ENCODE measurements around the gene PORCN. TPM values are rescaled to one million over a fixed set of nuclear protein-coding genes. Genes with fewer than 3 reads are reported as not detected.

PORCN gene
- total RNA-seq, 6 donors from 2014 or later = 10.0 to 53.4 (median 14.3) TPM

- peak within 1 kb of the TSS in 3 of 4 donors; percentile 14 to 38 (median 38) for H3K4me3 ChIP-seq
- DNase-seq (no peak), ATAC-seq (ENCODE audit: low FRiP score in 2 of 2) (no peak)
- no peak within 1 kb of the TSS for H3K27ac ChIP-seq
- TF ChIP-seq CTCF (IDR thresholded peaks at IDR 0.05) (no peak), POLR2A (IDR thresholded peaks at IDR 0.05) (no peak), POLR2AphosphoS5 (IDR thresholded peaks at IDR 0.05) (no peak), EP300 (IDR thresholded peaks at IDR 0.05) (no peak)
- H3K9me3 ChIP-seq = no peaks in the 10 kb centered on the region
- 80 to 81% methylated on average over 2 to 10 of the region's 18 CpGs for WGBS, 2 donors
- no peaks in the 10 kb centered on the region for H3K36me3 ChIP-seq
- peaks cover 0 to 13% (median 0%) of the 10 kb centered on the region in 4 donors for H3K27me3 ChIP-seq
- H3K4me1 ChIP-seq = peaks cover 0 to 11% (median 2%) of the 10 kb centered on the region in 4 donors
Observed at GRCh38 chrX:48470110-48470832, 38.5 kb upstream of the PORCN start, which contains the start of gene SLC38A5. Gene SLC38A5 (minus strand): TSS chrX:48470260. CDS start chrX:48467924, 2,336 bp downstream.

GRCh38 chrX:48470833-48471118 is 38.0 kb upstream of the PORCN start:
- Histone ChIP-seq H3K36me3 (no peaks in the 10 kb centered on the region), H3K27me3 (peaks cover 0 to 13% (median 0%) of the 10 kb centered on the region in 4 donors), H3K4me1 (peaks cover 0 to 15% (median 2%) of the 10 kb centered on the region in 4 donors), H3K27ac (no peak overlapping the region), H3K4me3 (no peak overlapping the region), H3K9me3 (no peaks in the 10 kb centered on the region)
- ATAC-seq (ENCODE audit: low FRiP score in 2 of 2) (no peak), DNase-seq (no peak)
- 50 to 88% methylated on average over 2 to 9 of the region's 9 CpGs for WGBS, 2 donors
- TF ChIP-seq CTCF (IDR thresholded peaks at IDR 0.05) (no peak), EP300 (IDR thresholded peaks at IDR 0.05) (no peak), POLR2AphosphoS5 (IDR thresholded peaks at IDR 0.05) (no peak), POLR2A (IDR thresholded peaks at IDR 0.05) (no peak)

- Histone ChIP-seq H3K9me3 (no peaks in the 10 kb centered on the region), H3K27me3 (peaks cover 0 to 13% (median 0%) of the 10 kb centered on the region in 4 donors), H3K36me3 (no peaks in the 10 kb centered on the region), H3K4me3 (no peak overlapping the region), H3K4me1 (peaks cover 0 to 15% (median 2%) of the 10 kb centered on the region in 4 donors), H3K27ac (no peak overlapping the region)
- no peak for TF ChIP-seq CTCF (IDR thresholded peaks at IDR 0.05)
- no peak for TF ChIP-seq POLR2A (IDR thresholded peaks at IDR 0.05)
- no peak for TF ChIP-seq EP300 (IDR thresholded peaks at IDR 0.05)
- TF ChIP-seq POLR2AphosphoS5 (IDR thresholded peaks at IDR 0.05) = no peak
- no peak for DNase-seq
- no peak for ATAC-seq (ENCODE audit: low FRiP score in 2 of 2)
- 84 to 91% methylated on average over 6 to 8 of the region's 8 CpGs for WGBS, 2 donors
Observed at GRCh38 chrX:48471504-48471903, 37.3 kb upstream of the PORCN start.

- Histone ChIP-seq H3K4me3 (no peak overlapping the region), H3K27me3 (peaks cover 0 to 11% (median 0%) of the 10 kb centered on the region in 4 donors), H3K36me3 (no peaks in the 10 kb centered on the region), H3K9me3 (no peaks in the 10 kb centered on the region), H3K4me1 (peaks cover 0 to 20% (median 2%) of the 10 kb centered on the region in 4 donors), H3K27ac (no peak overlapping the region)
- WGBS, 2 donors = 72 to 78% methylated on average over 9 of the region's 9 CpGs
- DNase-seq (no peak), ATAC-seq (ENCODE audit: low FRiP score in 2 of 2) (no peak)
- TF ChIP-seq CTCF (IDR thresholded peaks at IDR 0.05) (no peak), POLR2A (IDR thresholded peaks at IDR 0.05) (no peak), EP300 (IDR thresholded peaks at IDR 0.05) (no peak)
Observed at GRCh38 chrX:48472225-48472624, 36.6 kb upstream of the PORCN start.
